Mononuclear cell (primary cell): ENCODE data around the gene FOLR2. TPM values are rescaled to one million over a fixed set of nuclear protein-coding genes. Genes with fewer than 3 reads are reported as not detected.

Experiments used
- H3K27me3 ChIP-seq: 2 replicates; pipeline ENCODE4 v1.6.0; 2011; ENCODE audit warnings: low read length, control low read depth; ENCODE audit not compliant: insufficient read depth
- H3K4me1 ChIP-seq: 2 replicates; pipeline ENCODE4 v1.5.1; 2011; ENCODE audit warnings: mild to moderate bottlenecking, low read length, control low read depth; ENCODE audit not compliant: insufficient read depth
- H3K4me3 ChIP-seq: 2 replicates; pipeline ENCODE4 v1.5.1; 2011; ENCODE audit warnings: mild to moderate bottlenecking, low read length, moderate library complexity
- H3K9me3 ChIP-seq: 2 replicates; pipeline ENCODE4 v1.5.1; 2011; ENCODE audit warnings: low read depth, mild to moderate bottlenecking, control low read depth, low read length
- total RNA-seq: library from RNA; depleted of rRNA; stranded (reverse); fragments of >200 nt; gene quantifications from one replicate; pipeline ENCODE4 v1.2.3, GENCODE V29; 2012

FOLR2 gene
- total RNA-seq, 1 donor, result 3.3 TPM

DNA sequence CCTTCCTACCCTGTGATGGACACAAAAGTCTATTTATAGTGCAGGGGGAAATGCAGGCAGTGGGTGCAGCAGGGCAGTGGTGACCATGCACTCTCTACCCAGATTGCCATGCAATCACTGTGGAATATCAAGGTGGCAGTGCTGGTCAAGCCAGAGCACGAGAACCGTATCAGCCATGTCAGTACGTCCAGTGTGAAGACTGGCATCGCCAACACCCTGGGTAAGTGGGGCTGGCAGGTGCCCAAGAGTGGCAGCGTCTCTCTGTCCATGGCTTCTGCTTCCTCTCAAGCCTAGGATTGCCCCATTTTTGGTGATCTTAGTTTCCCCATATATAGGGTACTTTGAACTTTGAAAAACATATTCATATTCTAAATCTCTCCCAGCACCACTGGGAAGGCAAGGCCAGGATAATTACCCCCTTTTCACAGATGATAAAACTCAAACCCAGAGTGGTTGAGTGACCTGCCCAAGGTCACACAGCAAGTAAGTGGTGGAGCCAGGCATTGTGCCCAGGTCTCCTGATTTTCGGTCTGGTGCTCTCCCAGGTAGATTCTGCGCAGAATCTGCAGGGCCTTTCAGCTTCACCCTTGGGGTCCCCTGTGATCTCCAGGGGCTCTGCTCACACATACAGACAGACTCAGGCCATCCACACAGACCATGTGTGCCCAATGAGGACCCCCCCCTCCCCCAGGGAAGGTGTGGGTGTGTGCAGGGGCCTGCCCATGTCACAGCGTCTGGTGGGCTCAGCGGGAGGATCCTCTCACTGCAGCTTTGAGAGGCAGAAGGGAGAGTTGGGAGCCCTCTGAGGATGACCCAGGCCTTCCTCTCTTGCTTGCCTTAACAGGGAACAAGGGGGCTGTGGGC is 15.0 kb downstream of the FOLR2 start:
- Histone ChIP-seq H3K9me3 (no peaks in the 10 kb centered on the region), H3K4me1 (peaks cover 3% of the 10 kb centered on the region), H3K27me3 (no peaks in the 10 kb centered on the region), H3K4me3 (no peak overlapping the region)

DNA sequence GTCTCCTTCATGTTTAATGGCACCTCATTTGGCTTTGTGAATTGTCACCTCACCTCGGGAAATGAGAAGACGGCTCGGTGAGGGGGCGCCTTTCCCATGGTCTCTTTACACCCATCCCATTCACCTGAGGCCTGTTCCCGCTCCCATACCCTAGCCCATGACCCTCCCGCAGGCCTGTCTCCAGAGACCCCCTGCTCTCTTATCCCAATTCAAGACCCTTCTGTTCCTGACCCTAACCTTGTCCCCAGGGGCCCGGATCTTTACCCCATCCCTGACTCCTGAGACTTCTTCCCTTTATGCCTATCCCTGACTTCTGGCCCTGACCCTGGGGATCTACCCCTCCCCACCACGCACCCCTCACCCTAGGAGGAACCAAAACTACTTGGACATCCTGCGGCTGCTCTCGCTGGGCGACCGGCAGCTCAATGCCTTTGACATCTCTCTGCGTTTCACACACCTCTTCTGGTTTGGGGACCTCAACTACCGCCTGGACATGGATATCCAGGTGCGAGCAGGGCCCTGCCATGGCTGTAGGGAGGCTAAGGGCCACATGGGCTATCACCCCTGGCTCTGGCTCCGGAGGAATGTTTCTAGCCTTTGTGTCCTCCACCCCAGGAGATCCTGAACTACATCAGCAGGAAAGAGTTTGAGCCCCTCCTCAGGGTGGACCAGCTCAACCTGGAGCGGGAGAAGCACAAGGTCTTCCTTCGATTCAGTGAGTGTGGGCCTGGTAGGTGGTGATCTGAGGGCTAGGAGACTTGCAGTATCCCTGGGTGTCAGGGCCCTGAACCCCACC is 15.9 kb downstream of the FOLR2 start:
- Histone ChIP-seq H3K9me3 (no peaks in the 10 kb centered on the region), H3K4me1 (no peaks in the 10 kb centered on the region), H3K4me3 (no peak overlapping the region), H3K27me3 (no peaks in the 10 kb centered on the region)

DNA sequence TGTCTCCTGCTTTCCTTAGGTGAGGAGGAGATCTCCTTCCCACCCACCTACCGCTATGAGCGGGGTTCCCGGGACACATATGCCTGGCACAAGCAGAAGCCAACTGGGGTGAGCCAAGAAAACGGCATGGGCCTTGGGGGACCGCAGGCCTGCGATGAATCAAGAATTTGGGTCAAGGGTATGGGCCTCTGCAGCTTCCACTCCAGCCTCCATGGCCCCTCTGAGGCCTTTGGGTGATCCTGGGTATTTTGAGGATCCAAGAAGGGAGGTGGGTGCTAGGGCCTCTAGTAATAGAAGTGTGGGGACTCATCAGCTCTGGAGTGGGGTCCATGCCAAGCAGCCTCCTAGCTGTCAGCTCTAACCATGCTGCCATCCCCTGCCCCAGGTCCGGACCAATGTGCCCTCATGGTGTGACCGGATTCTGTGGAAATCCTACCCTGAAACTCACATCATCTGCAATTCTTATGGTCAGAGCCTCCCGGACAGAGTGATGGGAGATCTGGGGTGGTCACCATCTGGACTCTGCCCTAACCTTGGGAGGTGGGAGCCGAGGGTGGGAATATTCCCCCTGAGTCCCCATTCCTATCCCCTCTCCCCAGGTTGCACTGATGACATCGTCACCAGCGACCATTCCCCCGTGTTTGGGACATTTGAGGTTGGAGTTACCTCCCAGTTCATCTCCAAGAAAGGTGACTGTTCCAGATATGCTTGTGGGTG is 16.6 kb downstream of the FOLR2 start:
- Histone ChIP-seq H3K4me3 (no peak overlapping the region), H3K9me3 (no peaks in the 10 kb centered on the region), H3K27me3 (no peaks in the 10 kb centered on the region), H3K4me1 (no peaks in the 10 kb centered on the region)

DNA sequence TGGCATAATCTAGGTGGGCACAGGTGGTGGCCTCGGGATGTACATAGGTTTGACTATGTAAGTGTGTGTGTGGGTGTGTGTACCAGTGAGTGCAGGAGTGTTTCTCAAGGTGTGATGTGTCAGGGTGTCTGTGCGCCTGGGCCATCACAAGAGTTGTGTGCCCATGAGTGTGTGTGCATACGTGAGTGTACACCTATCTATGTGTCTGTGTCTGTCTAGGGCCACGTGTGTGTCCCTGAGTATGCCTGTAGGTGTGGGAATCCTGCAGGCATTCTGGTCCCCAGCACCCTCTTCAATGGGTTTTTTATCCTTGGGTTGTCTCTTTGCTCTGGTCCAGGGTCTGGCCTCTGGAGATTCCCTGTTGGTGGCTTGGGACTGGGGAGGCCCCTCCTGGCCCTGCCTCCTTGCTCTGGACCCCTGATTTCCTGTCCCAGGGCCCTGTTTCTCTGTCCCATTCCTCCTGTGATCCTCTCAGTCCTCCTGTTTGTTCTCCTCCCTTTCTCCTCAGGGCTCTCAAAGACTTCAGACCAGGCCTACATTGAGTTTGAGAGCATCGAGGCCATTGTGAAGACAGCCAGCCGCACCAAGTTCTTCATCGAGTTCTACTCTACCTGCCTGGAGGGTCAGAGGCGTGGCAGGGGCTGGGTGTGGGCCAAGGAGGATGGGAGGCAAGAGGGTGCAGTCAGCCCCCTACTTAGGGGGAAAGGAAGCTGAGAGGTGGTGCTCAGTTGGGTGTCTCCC is 17.3 kb downstream of the FOLR2 start:
- H3K27me3 ChIP-seq, result peaks cover 3% of the 10 kb centered on the region
- no peak overlapping the region for H3K4me3 ChIP-seq
- H3K4me1 ChIP-seq, result peaks cover 2% of the 10 kb centered on the region
- no peaks in the 10 kb centered on the region for H3K9me3 ChIP-seq

DNA sequence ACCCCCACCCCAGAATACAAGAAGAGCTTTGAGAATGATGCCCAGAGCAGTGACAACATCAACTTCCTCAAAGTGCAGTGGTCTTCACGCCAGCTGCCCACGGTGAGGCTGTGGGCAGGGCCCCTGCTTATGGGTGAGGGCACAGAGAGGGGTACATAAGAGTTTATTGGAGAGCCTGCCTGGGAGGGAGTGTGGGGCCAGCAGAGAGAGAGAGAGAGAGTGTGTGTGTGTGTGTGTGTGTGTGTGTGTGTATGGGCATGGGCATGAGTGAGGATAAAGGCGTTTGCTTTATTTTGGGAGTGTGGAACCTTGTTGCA is 17.9 kb downstream of the FOLR2 start:
- no peaks in the 10 kb centered on the region for H3K9me3 ChIP-seq
- H3K4me3 ChIP-seq, result no peak overlapping the region
- peaks cover 7% of the 10 kb centered on the region for H3K4me1 ChIP-seq
- H3K27me3 ChIP-seq, result peaks cover 8% of the 10 kb centered on the region

DNA sequence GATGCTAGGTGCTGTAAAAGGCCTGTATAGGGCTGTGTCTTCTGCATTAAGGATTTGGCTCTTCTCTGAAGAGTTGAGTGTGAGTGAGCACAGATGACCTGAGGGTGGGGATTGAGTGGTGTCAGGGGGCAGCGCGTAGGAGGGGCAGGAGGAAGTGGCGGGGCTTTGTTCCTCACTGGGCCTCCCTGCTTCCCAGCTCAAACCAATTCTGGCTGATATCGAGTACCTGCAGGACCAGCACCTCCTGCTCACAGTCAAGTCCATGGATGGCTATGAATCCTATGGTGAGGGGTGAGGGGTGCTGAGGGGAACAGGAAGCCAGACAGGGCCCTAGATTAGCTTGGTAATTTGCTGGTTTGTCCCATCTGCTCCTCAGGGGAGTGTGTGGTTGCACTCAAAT is 18.3 kb downstream of the FOLR2 start:
- Histone ChIP-seq H3K9me3 (no peaks in the 10 kb centered on the region), H3K27me3 (peaks cover 9% of the 10 kb centered on the region), H3K4me3 (no peak overlapping the region), H3K4me1 (peaks cover 10% of the 10 kb centered on the region)

DNA sequence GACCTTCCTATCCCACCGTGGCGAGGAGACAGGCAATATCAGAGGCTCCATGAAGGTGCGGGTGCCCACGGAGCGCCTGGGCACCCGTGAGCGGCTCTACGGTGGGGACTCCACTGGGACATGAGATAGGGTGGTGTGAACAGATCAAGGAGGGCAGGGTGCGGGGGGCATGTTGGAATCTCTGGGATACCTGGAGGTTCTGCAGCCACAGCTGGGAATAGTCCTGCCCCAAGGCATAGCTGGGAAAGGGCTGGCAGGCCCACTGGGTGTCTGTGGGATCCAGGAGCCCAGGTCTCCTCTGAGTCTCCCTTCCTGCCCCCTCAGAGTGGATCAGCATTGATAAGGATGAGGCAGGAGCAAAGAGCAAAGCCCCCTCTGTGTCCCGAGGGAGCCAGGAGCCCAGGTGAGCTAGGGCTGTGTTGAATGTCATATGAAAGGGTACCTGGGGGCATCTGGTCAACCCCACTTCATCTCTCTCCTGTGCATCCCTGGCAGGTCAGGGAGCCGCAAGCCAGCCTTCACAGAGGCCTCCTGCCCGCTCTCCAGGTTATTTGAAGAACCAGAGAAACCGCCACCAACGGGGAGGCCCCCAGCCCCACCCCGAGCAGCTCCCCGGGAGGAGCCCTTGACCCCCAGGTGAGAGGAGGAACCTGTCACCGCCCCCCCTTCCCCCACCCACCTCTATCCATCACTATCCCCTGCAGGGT is 18.9 kb downstream of the FOLR2 start:
- Histone ChIP-seq H3K27me3 (peaks cover 15% of the 10 kb centered on the region), H3K9me3 (no peaks in the 10 kb centered on the region), H3K4me1 (peaks cover 16% of the 10 kb centered on the region), H3K4me3 (no peak overlapping the region)

DNA sequence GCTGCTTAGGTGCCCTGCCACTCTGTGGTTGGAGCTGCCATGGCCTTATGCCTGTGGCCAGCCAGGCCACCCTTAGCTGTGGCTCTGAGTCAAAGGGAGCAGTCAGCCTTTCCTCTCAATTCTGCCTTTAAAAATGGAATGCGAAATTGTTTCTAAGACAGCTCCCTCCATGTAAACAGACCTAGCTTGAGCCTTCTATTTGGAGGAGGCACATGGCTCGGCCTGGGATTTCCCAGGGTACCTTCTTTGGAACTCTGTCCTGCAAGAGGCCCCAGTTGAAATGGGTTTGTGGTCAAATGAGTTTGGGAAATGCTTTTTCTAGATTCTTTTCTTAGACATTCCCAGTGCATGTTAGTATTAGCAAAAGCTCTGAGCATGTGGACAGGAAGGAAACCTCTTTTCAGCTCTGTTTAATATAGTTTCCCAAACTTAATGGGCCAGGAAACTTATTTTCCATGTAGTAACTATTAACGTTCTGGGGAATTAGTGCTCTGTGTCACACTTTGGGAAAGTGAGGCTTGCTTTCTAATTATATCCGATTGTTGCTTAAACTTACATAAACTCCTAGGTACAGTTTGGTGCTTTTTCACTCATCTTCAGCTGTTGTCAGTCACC is 19.6 kb downstream of the FOLR2 start:
- H3K9me3 ChIP-seq, result no peaks in the 10 kb centered on the region
- H3K27me3 ChIP-seq, result peaks cover 21% of the 10 kb centered on the region
- no peak overlapping the region for H3K4me3 ChIP-seq
- H3K4me1 ChIP-seq, result peaks cover 21% of the 10 kb centered on the region

DNA sequence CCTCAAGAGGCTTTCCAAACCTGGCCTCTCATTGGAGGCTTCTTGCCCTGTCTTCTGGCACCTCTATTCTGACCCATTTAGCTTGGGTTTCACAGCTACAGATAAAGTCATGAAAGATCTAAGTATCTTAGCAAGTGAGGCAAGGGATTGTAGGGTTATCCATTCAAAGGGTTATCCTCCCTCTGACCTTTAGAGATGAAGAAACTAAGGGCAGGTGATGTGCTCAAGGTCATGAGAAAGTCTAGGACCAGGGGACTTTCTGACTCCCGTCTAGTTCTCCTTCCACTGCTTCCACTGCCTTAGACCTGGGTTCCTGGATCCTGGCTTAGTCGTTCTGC is 20.1 kb downstream of the FOLR2 start:
- Histone ChIP-seq H3K9me3 (no peaks in the 10 kb centered on the region), H3K4me1 (peaks cover 21% of the 10 kb centered on the region), H3K4me3 (no peak overlapping the region), H3K27me3 (peaks cover 24% of the 10 kb centered on the region)

DNA sequence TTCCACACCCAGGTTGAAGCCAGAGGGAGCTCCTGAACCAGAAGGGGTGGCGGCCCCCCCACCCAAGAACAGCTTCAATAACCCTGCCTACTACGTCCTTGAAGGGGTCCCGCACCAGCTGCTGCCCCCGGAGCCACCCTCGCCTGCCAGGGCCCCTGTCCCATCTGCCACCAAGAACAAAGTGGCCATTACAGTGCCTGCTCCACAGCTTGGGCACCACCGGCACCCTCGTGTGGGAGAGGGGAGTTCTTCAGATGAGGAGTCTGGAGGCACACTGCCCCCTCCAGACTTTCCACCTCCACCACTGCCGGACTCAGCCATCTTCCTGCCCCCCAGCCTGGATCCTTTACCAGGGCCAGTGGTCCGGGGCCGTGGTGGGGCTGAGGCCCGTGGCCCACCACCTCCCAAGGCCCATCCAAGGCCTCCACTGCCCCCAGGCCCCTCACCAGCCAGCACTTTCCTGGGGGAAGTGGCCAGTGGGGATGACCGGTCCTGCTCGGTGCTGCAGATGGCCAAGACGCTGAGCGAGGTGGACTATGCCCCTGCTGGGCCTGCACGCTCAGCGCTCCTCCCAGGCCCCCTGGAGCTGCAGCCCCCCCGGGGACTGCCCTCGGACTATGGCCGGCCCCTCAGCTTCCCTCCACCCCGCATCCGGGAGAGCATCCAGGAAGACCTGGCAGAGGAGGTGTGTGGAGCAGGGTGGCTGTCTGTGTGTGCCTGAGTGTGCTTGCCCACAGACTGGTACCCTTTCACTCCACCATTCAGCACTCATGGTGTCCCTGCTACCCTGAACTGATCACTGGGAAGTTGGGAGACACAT is 20.7 kb downstream of the FOLR2 start:
- H3K9me3 ChIP-seq, result no peaks in the 10 kb centered on the region
- peaks cover 29% of the 10 kb centered on the region for H3K27me3 ChIP-seq
- no peak overlapping the region for H3K4me3 ChIP-seq
- H3K4me1 ChIP-seq, result peaks cover 21% of the 10 kb centered on the region

DNA sequence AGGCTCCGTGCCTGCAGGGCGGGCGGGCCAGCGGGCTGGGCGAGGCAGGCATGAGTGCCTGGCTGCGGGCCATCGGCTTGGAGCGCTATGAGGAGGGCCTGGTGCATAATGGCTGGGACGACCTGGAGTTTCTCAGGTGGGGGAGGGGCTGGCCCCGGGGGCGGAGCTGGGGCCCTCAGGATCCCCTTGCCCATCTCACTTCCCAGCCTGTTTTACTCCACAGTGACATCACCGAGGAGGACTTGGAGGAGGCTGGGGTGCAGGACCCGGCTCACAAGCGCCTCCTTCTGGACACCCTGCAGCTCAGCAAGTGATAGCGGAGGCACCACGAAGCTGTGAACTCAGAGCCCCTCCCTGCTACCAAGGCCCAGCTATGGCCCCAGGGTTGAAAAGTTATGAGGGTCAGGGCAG is 21.5 kb downstream of the FOLR2 start:
- Histone ChIP-seq H3K4me3 (no peak overlapping the region), H3K27me3 (peaks cover 37% of the 10 kb centered on the region), H3K4me1 (peaks cover 21% of the 10 kb centered on the region), H3K9me3 (no peaks in the 10 kb centered on the region)

DNA sequence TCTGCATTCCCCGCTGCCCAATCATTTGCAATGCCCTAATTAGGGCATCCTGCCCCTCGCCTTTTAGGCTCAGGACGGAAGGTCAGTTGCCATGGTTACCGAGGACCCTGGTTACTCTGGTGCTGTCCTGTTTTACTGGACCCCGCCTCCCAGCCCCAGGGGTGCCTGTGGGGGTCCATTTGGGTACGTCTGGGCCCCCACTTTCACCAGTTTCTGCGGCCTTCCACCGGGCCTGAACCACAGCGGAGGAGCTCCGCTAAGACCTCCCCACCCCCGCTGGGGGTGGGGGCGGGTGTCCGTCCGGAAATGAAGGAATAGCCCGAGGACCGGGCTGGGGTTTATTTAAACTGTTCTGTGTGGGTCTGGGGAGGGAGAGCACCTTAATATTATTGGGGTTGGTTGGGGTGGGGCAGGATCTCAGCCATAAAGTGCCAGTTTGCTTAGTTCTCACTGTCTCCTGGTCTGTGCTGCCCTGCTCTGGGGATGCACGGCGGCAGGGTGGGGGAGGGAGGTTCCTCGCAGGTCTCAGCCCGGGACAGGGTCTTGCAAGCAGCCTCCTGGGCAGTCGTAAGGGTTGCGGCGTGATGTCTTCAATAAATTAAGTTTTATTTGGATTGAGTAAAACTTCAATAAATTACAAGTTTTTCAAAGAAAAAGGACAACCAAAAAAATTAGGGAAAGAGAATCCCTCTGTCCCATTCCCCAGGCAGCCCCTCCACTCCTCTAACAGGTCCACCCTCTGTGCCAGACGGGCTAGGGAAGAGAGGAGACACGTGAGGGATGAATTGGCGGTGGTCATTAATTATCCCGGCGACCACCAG is 22.1 kb downstream of the FOLR2 start:
- no peak overlapping the region for H3K4me3 ChIP-seq

More for the DNA sequence above, 22.1 kb downstream of the FOLR2 start:
- Histone ChIP-seq H3K9me3 (no peaks in the 10 kb centered on the region), H3K4me1 (peaks cover 26% of the 10 kb centered on the region), H3K27me3 (peaks cover 43% of the 10 kb centered on the region)
